Amygdala (tissue), 56 donors: ENCODE results near the gene CBFB.

Experiments
- DNase-seq, 56 donors: peaks; one replicate each; lab custom pipeline; 2025; lab: John Stamatoyannopoulos, UW

The CBFB gene

DNA sequence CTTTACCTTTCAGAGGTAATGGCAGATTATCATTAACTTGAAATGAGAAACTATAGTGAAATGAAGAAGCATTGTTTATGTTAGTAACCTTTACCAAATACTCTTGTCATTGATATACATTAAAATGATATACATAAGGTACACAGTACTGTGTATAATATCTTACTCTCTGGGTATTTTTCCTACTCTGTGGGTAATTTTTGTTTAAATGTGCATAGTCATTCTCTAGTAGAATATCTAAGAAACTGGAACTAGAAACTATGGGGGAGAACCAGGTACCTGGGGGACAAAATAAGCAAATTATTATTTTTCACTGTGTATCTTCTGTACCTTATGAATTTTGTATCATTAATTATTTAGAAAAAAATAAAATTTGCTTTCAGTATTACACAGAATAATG, 60.2 kb downstream of the CBFB start:
- no peak for DNase-seq

- no peak for DNase-seq
Observed at GRCh38 chr16:67091906-67092566, 63.1 kb downstream of the CBFB start.

- no peak for DNase-seq
Observed at GRCh38 chr16:67093098-67093726, 64.3 kb downstream of the CBFB start.

DNA sequence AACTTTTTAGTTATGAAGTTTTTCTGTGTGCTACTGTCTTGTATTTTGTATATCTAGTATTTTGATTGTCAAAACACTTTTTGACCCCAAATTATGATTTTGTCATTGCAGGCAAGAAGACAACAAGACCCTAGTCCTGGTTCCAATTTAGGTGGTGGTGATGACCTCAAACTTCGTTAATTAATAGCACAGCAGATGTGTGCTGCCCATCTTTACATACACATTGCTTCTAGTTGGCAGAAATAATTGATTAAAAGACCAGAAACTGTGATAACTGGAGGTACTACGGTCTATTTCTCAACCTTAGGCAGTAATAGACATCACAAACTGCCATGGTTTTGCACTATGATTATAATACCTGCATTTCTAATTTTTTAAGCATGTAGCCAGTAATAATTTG, 69.7 kb downstream of the CBFB start:
- no peak for DNase-seq

GRCh38 chr16:67100569-67101310, 71.8 kb downstream of the CBFB start:
- no peak for DNase-seq

DNA sequence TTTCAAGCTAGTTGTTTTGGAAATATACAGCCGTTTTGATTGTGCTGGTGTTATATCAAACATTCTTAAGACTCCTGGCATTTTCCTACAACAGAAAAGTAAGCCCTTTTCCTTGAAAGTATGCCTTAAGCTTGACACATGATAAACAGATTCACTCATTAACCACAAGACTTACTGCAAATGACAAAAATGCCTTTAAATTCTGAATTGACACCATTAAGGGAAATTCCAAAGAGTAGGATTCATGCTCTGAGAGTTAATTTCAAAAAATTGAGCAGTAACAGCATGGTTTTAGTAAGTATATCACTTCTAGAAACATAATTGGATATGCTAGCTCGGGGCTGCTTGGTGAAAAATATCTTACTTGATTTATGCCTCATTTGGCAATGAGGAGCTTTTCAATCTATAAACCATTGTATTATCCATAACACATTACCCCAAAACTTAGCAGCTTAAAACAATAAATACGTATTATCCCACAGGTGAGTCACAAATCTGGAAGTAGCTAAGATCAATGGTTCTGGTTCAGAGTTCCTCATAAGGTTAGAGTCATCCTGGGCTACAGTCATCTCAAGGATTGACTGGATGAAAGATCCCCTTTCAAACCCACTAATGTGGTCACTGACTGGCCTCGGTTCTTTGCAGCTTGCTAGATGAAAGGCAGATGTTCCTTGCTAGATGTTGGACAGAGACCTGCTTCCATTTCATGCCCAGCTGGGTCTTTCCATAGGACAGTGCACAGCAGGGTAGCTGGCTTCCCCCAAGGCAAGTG, 72.5 kb downstream of the CBFB start:
- DNase-seq, result no peak

DNA sequence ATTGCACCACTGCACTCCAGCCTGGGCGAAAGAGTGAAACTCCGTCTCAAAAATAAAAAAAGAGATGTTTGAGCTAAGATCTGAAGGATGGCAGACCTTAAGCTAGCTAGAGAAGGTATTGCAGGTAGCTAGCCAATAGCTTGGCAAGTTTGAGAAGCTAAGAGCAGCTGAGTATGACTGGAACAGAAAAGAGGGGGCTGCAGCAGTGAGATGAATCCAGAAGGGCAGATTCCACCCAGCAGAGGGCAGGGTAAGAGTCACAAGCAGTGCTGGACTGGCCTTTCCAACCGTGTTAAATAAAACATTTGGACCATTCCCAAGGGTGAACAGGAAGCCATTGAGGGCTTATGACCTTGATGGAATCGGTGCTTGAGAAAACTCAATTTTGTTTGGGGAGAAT, 75.1 kb downstream of the CBFB start:
- peak in 1 of 56 donors; percentile 5 for DNase-seq

DNA sequence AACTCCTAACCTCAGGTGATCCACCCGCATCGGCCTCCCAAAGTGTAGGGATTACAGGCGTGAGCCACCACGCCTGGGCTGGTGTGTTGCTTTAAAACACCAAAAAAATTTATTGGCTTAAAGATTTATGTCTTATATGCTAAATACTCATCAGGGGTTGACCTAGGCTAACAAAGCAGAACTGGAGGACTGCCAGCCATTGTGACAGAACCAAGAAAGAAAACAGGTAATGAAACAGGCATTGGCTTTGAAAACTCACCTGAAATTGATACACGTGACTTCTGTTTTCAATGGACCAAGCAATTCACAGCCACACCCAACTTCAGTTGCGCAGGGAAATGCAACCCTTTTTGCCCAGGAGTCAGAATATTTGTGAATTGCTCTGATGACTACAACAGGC, 75.9 kb downstream of the CBFB start:
- DNase-seq, result no peak

- DNase-seq, result no peak
Observed at GRCh38 chr16:67105246-67105645, 76.3 kb downstream of the CBFB start.

DNA sequence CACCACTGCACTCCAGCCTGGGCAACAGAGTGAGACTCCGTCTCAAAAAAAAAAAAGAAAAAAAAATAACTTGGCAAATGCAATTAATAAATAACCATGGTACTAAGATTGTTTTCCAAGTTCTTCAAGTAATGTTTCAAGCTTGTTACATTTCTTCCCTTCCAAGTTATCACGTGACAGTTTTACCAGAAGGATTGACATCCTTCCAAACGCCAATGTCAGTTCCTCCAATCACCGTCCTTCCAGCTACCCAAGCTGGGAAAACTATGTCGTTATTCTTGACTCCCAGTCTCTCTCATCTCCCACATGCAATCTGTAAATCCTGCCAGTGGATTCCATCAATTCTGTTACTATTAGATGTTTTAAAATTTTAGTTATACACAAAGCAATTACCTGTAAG, 76.9 kb downstream of the CBFB start:
- DNase-seq, result peak in 1 of 56 donors; percentile 13

DNA sequence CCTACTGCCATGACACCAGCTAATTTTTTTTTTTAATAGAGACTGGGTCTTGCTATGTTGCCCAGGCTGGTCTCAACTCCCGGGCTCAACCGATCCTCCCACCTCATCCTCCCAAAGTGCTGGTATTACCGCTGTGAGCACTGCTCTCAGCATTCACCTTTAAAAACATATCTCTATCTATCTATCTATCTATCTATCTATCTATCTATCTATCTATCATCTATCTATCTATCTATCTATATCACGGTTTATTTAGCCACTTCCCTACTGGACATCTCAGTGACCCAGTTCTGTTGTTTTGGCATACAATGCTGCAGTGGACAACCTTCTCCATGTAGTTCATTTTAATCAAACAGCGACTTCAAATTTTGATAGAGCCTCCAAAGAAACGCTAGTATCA, 79.5 kb downstream of the CBFB start:
- DNase-seq, result no peak

DNA sequence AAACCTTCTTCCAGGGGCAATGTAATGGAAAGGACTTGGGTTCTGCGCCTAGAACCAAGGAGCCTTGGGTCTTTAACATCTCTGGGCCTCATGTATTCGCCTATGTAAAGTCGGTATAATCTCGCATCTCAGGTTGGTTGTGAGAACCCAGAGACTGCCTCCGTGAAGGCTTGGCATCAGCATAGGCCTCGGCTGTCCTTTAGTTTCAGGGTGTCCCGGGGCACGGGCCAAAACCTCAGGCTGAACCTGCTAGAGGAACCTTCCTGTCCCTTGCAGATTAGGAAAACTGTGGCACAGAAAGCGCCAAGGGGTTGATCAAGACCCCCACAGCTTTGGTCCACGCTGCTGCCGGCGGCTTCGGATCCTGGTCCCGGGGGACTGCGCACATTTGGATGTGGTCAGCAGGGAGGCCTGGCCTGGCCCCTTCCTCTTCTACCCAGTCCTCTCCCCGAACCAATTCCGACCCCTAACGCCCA, 80.0 kb downstream of the CBFB start:
- no peak for DNase-seq

GRCh38 chr16:67109407-67110135, 80.6 kb downstream of the CBFB start, which contains the start of gene PHAF1:
PHAF1 (plus strand) TSS chr16:67109941; CDS start chr16:67110176, 235 bp downstream.
- DNase-seq, result peak; percentile 62 to 97 (median 89)

DNA sequence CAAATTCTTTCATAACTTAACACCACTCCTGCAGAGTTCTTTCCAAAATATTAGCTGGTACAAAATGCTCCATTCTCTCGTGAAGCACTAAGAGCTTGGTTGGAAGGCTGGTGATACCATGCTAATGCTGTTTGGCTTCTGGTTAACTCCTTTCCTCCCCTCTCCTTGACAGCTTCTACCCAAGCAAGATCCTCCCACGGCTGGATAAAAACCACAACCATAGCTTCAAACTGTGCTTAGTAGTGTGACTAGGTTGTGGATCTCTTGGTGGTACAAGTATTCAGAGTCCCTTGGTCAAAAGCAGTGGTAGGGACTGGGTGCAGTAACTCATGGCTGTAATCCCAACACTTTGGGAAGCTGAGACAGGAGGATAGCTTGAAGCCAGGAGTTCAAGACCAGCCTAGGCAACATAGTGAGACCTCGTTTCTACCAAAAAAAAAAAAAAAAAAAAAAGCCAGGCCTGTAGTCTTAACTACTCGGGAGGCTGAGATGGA, 83.0 kb downstream of the CBFB start:
- DNase-seq, result no peak

DNA sequence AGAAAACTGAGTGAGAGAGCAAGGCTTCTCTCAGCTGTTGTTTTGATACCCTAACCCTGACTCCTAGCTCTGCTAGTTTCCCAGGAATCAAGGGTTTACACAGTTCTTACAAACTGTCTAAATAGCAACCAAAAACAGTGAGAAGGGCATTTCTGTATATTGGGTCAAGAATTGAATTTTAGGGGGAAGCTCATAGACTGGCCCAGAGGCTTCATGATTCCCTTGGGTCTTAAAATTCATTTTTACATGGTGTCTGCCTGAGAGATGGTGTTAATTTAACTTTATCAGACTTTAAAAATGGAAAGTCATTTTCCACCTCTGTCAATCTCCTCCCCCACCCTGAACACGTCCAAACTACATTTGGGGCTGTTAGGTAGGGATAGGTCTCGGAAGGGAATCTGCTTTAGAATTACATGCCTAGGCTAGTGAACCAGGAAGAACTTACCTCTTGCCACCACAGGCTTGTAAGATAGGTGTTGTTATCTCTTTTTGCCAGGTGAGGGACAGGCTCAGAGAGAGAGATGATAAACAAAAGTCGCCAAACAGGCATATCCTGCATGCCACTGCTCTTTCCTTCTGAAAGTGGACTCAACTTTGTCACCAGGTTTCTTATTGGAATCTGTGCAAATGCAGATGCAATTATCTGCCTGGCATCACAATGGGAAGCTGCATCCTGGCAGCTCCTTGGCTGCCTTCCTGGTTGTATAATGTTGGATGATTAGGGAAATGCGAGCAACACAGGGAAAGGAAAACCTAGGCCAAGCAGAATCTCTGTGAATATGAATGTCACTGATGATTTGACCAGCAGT, 83.8 kb downstream of the CBFB start:
- DNase-seq, result no peak

GRCh38 chr16:67114793-67115192, 85.8 kb downstream of the CBFB start:
- no peak for DNase-seq

- DNase-seq, result no peak
Observed at GRCh38 chr16:67115639-67116038, 86.7 kb downstream of the CBFB start.

GRCh38 chr16:67116388-67117311, 87.7 kb downstream of the CBFB start:
- DNase-seq, result peak in 7 of 56 donors; percentile 3 to 33 (median 15)
